Measurements from ENCODE around the gene UBE2Z.

DNA sequence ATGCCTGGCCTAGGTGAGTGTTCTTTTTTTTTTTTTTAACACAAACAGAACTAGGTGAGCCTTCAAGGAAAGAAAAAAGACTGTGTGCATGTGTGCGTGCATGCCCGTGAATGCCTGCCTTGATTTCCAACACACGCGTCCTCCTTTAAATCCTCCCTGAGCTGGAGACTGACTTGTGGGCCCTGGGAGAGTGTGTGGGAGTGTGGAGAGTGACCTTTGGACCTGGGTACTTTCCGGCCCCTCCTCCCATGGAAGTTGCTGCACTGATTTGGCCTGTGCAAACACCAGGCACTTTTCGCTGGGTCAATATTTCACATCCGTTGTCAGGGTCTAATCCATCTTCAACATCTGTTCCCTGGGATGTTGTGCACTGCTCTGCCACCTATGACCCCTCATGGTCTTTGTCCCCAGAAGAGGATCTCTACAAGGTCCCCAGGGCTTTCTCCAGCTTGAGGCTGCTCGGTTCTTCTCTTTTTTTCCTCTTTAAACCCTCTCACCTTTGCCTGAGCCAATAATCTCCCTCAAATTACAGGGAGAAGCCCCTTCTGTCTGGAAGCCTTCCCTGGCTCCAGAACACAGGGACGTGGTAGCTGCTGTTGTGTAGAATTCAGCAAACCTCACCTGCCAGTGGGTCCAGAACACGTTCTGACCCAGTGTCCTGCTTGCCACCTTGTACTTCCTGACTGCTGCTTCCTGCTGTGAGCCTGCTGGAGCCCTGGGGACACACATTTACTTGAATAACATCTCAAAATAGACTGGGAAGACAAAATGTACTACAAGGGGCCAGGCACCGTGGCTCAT, 36.5 kb upstream of the UBE2Z start:
- no peak for TF ChIP-seq POLR2A (IDR thresholded peaks at IDR 0.05)
- TF ChIP-seq, protein P1, sequence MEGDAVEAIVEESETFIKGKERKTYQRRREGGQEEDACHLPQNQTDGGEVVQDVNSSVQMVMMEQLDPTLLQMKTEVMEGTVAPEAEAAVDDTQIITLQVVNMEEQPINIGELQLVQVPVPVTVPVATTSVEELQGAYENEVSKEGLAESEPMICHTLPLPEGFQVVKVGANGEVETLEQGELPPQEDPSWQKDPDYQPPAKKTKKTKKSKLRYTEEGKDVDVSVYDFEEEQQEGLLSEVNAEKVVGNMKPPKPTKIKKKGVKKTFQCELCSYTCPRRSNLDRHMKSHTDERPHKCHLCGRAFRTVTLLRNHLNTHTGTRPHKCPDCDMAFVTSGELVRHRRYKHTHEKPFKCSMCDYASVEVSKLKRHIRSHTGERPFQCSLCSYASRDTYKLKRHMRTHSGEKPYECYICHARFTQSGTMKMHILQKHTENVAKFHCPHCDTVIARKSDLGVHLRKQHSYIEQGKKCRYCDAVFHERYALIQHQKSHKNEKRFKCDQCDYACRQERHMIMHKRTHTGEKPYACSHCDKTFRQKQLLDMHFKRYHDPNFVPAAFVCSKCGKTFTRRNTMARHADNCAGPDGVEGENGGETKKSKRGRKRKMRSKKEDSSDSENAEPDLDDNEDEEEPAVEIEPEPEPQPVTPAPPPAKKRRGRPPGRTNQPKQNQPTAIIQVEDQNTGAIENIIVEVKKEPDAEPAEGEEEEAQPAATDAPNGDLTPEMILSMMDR (IDR thresholded peaks at IDR 0.05) = no peak

Data from adrenal gland (tissue), 5 donors.